ENCODE data around the gene BTG1.

The BTG1 gene

GRCh38 chr12:92094751-92095161 is 50.9 kb downstream of the BTG1 start:
- DNase-seq, result peak; percentile 21

DNA sequence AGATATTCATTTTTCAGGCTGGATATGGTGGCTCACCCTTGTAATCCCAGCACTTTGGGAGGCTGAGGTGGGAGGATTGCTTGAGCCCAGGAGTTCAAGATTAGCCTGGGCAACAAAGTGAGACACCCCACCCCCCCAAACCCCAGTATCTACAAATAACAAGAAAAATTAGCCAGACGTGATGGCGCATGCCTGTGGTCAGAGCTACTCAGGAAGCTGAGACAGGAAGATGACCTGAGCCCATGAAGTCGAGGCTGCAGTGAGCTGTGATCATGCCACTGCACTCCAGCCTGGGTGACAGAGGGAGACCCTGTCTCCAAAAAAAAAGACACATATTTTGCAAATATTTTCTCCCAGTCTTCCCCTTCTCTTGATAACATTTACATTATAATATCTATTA is 51.3 kb downstream of the BTG1 start:
- peak; percentile 44 for DNase-seq
